HEK293 (cell line): ENCODE data around the gene PRICKLE1.
A peak's percentile ranks its signal among the peaks of the same experiment; 100 is the strongest.

Experiments used
- FEZF1 ChIP-seq: fragments of 450-650 bp; formaldehyde crosslinking; IDR thresholded peaks from 2 replicates; pipeline ENCODE4 v1.5.1; 2016; ENCODE audit warnings: missing biosample characterization, missing genetic modification characterization
- HOXD13 ChIP-seq: sonication (generic); formaldehyde crosslinking; IDR thresholded peaks from 2 replicates; pipeline ENCODE4 v1.8.0; 2022; ENCODE audit warnings: missing genetic modification reagents, borderline replicate concordance
- KLF16 ChIP-seq: fragments of 450-650 bp; formaldehyde crosslinking; IDR thresholded peaks from 2 replicates; pipeline ENCODE4 v1.5.1; 2017; ENCODE audit warnings: missing biosample characterization, missing genetic modification characterization
- KLF8 ChIP-seq: fragments of 450-650 bp; formaldehyde crosslinking; IDR thresholded peaks from 2 replicates; pipeline ENCODE4 v1.5.1; 2016; ENCODE audit warnings: missing biosample characterization, missing genetic modification characterization
- PRDM1 ChIP-seq: fragments of 450-650 bp; formaldehyde crosslinking; IDR thresholded peaks from 2 replicates; pipeline ENCODE4; 2016; ENCODE audit warnings: missing biosample characterization, missing genetic modification characterization
- ZBTB17 ChIP-seq: fragments of 450-650 bp; formaldehyde crosslinking; IDR thresholded peaks from 2 replicates; pipeline ENCODE4 v1.5.1; 2016; ENCODE audit warnings: missing biosample characterization, missing genetic modification characterization
- ZBTB8A ChIP-seq: fragments of 450-650 bp; formaldehyde crosslinking; IDR thresholded peaks from 2 replicates; pipeline ENCODE4 v1.5.1; 2016; ENCODE audit warnings: missing biosample characterization, missing genetic modification characterization
- ZEB2 ChIP-seq: fragments of 450-650 bp; formaldehyde crosslinking; IDR thresholded peaks from 2 replicates; pipeline ENCODE4 v1.5.1; 2016; ENCODE audit warnings: missing biosample characterization, missing genetic modification characterization
- ZFP37 ChIP-seq: fragments of 450-650 bp; formaldehyde crosslinking; IDR thresholded peaks from 2 replicates; pipeline ENCODE4 v1.5.1; 2016; ENCODE audit warnings: missing biosample characterization, missing genetic modification characterization
- ZIC2 ChIP-seq: fragments of 450-650 bp; formaldehyde crosslinking; IDR thresholded peaks from 2 replicates; pipeline ENCODE4 v1.5.1; 2016; ENCODE audit warnings: missing biosample characterization, missing genetic modification characterization
- ZNF175 ChIP-seq: fragments of 450-650 bp; formaldehyde crosslinking; IDR thresholded peaks from 2 replicates; pipeline ENCODE4 v1.5.1; 2016; ENCODE audit warnings: missing biosample characterization, missing genetic modification characterization
- ZNF2 ChIP-seq: fragments of 450-650 bp; formaldehyde crosslinking; IDR thresholded peaks from 2 replicates; pipeline ENCODE4 v1.5.1; 2016; ENCODE audit warnings: missing biosample characterization, missing genetic modification characterization
- ZNF266 ChIP-seq: fragments of 450-650 bp; formaldehyde crosslinking; IDR thresholded peaks from 2 replicates; pipeline ENCODE4 v1.5.1; 2016; ENCODE audit warnings: missing biosample characterization, missing genetic modification characterization, low read depth
- ZNF324 ChIP-seq: fragments of 450-650 bp; formaldehyde crosslinking; IDR thresholded peaks from 2 replicates; pipeline ENCODE4 v1.5.1; 2016; ENCODE audit warnings: missing biosample characterization, missing genetic modification characterization
- ZNF391 ChIP-seq: fragments of 450-650 bp; formaldehyde crosslinking; IDR thresholded peaks from 2 replicates; pipeline ENCODE4 v1.5.1; 2016; ENCODE audit warnings: low read depth, missing biosample characterization, missing genetic modification characterization, borderline replicate concordance
- ZNF394 ChIP-seq: fragments of 450-650 bp; formaldehyde crosslinking; IDR thresholded peaks from 2 replicates; pipeline ENCODE4 v1.5.1; 2016; ENCODE audit warnings: missing biosample characterization, missing genetic modification characterization, mild to moderate bottlenecking, moderate library complexity, borderline replicate concordance
- ZNF423 ChIP-seq: fragments of 450-650 bp; formaldehyde crosslinking; IDR thresholded peaks from 2 replicates; pipeline ENCODE4 v1.5.1; 2016; ENCODE audit warnings: missing biosample characterization, missing genetic modification characterization
- ZNF596 ChIP-seq: fragments of 450-650 bp; IDR thresholded peaks from 2 replicates; pipeline ENCODE4 v1.5.0; 2018; ENCODE audit warnings: missing biosample characterization, mild to moderate bottlenecking, missing genetic modification characterization, moderate library complexity
- ZNF791 ChIP-seq: fragments of 450-650 bp; formaldehyde crosslinking; IDR thresholded peaks from 2 replicates; pipeline ENCODE4 v1.5.1; 2016; ENCODE audit warnings: missing biosample characterization, missing genetic modification characterization
- ZNF843 ChIP-seq: fragments of 450-650 bp; formaldehyde crosslinking; IDR thresholded peaks from 2 replicates; pipeline ENCODE4 v1.5.1; 2016; ENCODE audit warnings: missing biosample characterization, missing genetic modification characterization
- TF ChIP-seq, protein P1 (sequence below): fragments of 450-650 bp; formaldehyde crosslinking; IDR thresholded peaks from 2 replicates; pipeline ENCODE4 v1.5.1; 2016; ENCODE audit warnings: missing biosample characterization, missing genetic modification characterization
- TF ChIP-seq, protein P2 (sequence below): fragments of 450-650 bp; formaldehyde crosslinking; IDR thresholded peaks from 2 replicates; pipeline ENCODE4 v1.5.1; 2016; ENCODE audit warnings: missing biosample characterization, missing genetic modification characterization, low read depth
- TF ChIP-seq, protein P3 (sequence below): fragments of 450-650 bp; formaldehyde crosslinking; IDR thresholded peaks from 2 replicates; pipeline ENCODE4 v1.5.1; 2016; ENCODE audit warnings: missing biosample characterization, missing genetic modification characterization
- TF ChIP-seq, protein P4 (sequence below): fragments of 450-650 bp; formaldehyde crosslinking; IDR thresholded peaks from 2 replicates; pipeline ENCODE4 v1.5.0; 2017; ENCODE audit warnings: missing biosample characterization, missing genetic modification characterization, borderline replicate concordance
- TF ChIP-seq, protein P5 (sequence below): fragments of 450-650 bp; formaldehyde crosslinking; IDR thresholded peaks from 2 replicates; pipeline ENCODE4 v1.5.1; 2016; ENCODE audit warnings: missing biosample characterization, missing genetic modification characterization
- TF ChIP-seq, protein P6 (sequence below): fragments of 450-650 bp; formaldehyde crosslinking; IDR thresholded peaks from 2 replicates; pipeline ENCODE4 v1.5.1; 2016; ENCODE audit warnings: missing biosample characterization, missing genetic modification characterization
- TF ChIP-seq, protein P7 (sequence below): fragments of 450-650 bp; formaldehyde crosslinking; IDR thresholded peaks from 2 replicates; pipeline ENCODE4 v1.5.1; 2016; ENCODE audit warnings: missing biosample characterization, missing genetic modification characterization

The PRICKLE1 gene

DNA sequence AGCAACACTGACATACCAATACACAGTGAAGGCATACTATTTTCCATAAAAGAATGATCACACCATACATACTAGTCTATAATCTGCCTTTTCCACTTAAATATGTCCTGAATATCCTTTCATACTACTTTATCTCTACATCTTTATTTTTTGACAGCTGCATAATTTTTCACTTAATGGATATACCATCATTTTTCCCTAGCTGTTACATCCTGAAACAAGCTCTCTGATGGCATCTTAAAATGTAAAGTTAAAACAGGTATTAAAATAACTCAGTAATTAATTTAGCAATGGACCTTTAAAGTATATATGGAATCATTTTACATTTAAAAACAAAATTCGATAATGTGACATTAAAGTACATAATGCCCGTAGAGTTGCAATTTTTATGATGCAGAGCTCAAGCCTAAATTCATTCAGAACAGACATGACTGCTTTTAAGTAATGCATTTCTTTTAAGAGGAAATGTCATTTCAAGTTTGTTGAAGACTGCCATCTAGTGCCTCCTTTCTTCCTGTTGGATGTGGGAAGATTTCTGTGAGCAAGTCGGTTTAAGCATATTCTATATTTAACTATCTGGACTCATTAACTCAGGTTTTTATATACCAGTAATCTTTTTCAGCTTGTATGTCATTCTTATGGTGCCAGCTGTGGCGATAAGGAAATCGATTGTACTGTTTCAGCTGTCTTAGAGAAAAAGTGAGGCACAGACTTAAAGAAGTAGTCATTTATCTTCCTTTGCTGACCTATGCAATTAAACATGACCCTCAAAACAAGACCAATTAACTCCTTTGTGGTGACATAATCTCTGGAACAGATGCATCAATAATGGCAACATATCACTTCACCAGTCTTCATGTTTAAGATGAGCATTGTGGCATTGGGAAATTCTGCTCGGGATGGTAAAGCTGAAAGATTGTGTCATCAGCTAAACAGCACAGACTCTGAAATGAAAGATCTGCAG, 20.3 kb downstream of the PRICKLE1 start (continued):
- TF ChIP-seq, protein P1, sequence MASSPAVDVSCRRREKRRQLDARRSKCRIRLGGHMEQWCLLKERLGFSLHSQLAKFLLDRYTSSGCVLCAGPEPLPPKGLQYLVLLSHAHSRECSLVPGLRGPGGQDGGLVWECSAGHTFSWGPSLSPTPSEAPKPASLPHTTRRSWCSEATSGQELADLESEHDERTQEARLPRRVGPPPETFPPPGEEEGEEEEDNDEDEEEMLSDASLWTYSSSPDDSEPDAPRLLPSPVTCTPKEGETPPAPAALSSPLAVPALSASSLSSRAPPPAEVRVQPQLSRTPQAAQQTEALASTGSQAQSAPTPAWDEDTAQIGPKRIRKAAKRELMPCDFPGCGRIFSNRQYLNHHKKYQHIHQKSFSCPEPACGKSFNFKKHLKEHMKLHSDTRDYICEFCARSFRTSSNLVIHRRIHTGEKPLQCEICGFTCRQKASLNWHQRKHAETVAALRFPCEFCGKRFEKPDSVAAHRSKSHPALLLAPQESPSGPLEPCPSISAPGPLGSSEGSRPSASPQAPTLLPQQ, result peak; percentile 72
- TF ChIP-seq ZNF843 (tag by site-specific recombination), result peak; percentile 92
- no peak for TF ChIP-seq HOXD13 (CRISPR knock-in tag)
- TF ChIP-seq PRDM1 (tag by site-specific recombination), result 0 out of 2 replicates have a peak, but pooled peaks have one; percentile 17
- TF ChIP-seq ZBTB8A (tag by site-specific recombination), result 0 out of 2 replicates have a peak, but pooled peaks have one; percentile 18
- peak; percentile 93 for TF ChIP-seq ZEB2
- 0 out of 2 replicates have a peak, but pooled peaks have one; percentile 36 for TF ChIP-seq ZNF324 (tag by site-specific recombination)
- TF ChIP-seq, protein P2, sequence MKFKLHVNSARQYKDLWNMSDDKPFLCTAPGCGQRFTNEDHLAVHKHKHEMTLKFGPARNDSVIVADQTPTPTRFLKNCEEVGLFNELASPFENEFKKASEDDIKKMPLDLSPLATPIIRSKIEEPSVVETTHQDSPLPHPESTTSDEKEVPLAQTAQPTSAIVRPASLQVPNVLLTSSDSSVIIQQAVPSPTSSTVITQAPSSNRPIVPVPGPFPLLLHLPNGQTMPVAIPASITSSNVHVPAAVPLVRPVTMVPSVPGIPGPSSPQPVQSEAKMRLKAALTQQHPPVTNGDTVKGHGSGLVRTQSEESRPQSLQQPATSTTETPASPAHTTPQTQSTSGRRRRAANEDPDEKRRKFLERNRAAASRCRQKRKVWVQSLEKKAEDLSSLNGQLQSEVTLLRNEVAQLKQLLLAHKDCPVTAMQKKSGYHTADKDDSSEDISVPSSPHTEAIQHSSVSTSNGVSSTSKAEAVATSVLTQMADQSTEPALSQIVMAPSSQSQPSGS (tag by site-specific recombination), result peak; percentile 84
- TF ChIP-seq, protein P3, sequence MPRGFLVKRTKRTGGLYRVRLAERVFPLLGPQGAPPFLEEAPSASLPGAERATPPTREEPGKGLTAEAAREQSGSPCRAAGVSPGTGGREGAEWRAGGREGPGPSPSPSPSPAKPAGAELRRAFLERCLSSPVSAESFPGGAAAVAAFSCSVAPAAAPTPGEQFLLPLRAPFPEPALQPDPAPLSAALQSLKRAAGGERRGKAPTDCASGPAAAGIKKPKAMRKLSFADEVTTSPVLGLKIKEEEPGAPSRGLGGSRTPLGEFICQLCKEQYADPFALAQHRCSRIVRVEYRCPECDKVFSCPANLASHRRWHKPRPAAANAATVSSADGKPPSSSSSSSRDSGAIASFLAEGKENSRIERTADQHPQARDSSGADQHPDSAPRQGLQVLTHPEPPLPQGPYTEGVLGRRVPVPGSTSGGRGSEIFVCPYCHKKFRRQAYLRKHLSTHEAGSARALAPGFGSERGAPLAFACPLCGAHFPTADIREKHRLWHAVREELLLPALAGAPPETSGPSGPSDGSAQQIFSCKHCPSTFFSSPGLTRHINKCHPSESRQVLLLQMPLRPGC (tag by site-specific recombination), result peak; percentile 41; the same call in 1 of the 2 replicates
- TF ChIP-seq, protein P4, sequence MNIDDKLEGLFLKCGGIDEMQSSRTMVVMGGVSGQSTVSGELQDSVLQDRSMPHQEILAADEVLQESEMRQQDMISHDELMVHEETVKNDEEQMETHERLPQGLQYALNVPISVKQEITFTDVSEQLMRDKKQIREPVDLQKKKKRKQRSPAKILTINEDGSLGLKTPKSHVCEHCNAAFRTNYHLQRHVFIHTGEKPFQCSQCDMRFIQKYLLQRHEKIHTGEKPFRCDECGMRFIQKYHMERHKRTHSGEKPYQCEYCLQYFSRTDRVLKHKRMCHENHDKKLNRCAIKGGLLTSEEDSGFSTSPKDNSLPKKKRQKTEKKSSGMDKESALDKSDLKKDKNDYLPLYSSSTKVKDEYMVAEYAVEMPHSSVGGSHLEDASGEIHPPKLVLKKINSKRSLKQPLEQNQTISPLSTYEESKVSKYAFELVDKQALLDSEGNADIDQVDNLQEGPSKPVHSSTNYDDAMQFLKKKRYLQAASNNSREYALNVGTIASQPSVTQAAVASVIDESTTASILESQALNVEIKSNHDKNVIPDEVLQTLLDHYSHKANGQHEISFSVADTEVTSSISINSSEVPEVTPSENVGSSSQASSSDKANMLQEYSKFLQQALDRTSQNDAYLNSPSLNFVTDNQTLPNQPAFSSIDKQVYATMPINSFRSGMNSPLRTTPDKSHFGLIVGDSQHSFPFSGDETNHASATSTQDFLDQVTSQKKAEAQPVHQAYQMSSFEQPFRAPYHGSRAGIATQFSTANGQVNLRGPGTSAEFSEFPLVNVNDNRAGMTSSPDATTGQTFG (tag by site-specific recombination), result no peak
- peak; percentile 44; the same call in 1 of the 2 replicates for TF ChIP-seq ZBTB17 (tag by site-specific recombination)
- TF ChIP-seq ZNF423 (tag by site-specific recombination), result no peak
- no peak for TF ChIP-seq ZNF791 (tag by site-specific recombination)
- TF ChIP-seq, protein P5, sequence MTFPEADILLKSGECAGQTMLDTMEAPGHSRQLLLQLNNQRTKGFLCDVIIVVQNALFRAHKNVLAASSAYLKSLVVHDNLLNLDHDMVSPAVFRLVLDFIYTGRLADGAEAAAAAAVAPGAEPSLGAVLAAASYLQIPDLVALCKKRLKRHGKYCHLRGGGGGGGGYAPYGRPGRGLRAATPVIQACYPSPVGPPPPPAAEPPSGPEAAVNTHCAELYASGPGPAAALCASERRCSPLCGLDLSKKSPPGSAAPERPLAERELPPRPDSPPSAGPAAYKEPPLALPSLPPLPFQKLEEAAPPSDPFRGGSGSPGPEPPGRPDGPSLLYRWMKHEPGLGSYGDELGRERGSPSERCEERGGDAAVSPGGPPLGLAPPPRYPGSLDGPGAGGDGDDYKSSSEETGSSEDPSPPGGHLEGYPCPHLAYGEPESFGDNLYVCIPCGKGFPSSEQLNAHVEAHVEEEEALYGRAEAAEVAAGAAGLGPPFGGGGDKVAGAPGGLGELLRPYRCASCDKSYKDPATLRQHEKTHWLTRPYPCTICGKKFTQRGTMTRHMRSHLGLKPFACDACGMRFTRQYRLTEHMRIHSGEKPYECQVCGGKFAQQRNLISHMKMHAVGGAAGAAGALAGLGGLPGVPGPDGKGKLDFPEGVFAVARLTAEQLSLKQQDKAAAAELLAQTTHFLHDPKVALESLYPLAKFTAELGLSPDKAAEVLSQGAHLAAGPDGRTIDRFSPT (tag by site-specific recombination), result peak; percentile 56; the same call in 1 of the 2 replicates
- TF ChIP-seq ZFP37 (tag by site-specific recombination), result no peak
- TF ChIP-seq, protein P6, sequence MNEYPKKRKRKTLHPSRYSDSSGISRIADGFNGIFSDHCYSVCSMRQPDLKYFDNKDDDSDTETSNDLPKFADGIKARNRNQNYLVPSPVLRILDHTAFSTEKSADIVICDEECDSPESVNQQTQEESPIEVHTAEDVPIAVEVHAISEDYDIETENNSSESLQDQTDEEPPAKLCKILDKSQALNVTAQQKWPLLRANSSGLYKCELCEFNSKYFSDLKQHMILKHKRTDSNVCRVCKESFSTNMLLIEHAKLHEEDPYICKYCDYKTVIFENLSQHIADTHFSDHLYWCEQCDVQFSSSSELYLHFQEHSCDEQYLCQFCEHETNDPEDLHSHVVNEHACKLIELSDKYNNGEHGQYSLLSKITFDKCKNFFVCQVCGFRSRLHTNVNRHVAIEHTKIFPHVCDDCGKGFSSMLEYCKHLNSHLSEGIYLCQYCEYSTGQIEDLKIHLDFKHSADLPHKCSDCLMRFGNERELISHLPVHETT (tag by site-specific recombination), result peak; percentile 70; the same call in 1 of the 2 replicates
- no peak for TF ChIP-seq ZNF175
- TF ChIP-seq ZNF2 (tag by site-specific recombination), result 0 out of 2 replicates have a peak, but pooled peaks have one; percentile 20
- no peak for TF ChIP-seq ZNF391 (tag by site-specific recombination)
- TF ChIP-seq FEZF1, result peak; percentile 73
- TF ChIP-seq ZNF394 (tag by site-specific recombination), result peak; percentile 65; the same call in 1 of the 2 replicates
- no peak for TF ChIP-seq KLF16
- TF ChIP-seq ZIC2 (tag by site-specific recombination), result no peak
- TF ChIP-seq, protein P7, sequence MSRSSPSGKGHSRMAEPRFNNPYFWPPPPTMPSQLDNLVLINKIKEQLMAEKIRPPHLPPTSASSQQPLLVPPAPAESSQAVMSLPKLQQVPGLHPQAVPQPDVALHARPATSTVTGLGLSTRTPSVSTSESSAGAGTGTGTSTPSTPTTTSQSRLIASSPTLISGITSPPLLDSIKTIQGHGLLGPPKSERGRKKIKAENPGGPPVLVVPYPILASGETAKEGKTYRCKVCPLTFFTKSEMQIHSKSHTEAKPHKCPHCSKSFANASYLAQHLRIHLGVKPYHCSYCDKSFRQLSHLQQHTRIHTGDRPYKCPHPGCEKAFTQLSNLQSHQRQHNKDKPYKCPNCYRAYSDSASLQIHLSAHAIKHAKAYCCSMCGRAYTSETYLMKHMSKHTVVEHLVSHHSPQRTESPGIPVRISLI (tag by site-specific recombination), result peak; percentile 86
- peak; percentile 58 for TF ChIP-seq KLF8 (tag by site-specific recombination)
- TF ChIP-seq ZNF266 (tag by site-specific recombination), result no peak
- TF ChIP-seq ZNF596 (tag by site-specific recombination), result no peak
